GM19043 (cell line): ENCODE results near the gene TM9SF2.

Source experiments
- ATAC-seq: cut with Tn5 transposase; IDR thresholded peaks from one replicate; pipeline ENCODE4 v1.9.1; 2021; ENCODE audit warnings: low read depth; ENCODE audit not compliant: unreplicated experiment

Gene TM9SF2

DNA sequence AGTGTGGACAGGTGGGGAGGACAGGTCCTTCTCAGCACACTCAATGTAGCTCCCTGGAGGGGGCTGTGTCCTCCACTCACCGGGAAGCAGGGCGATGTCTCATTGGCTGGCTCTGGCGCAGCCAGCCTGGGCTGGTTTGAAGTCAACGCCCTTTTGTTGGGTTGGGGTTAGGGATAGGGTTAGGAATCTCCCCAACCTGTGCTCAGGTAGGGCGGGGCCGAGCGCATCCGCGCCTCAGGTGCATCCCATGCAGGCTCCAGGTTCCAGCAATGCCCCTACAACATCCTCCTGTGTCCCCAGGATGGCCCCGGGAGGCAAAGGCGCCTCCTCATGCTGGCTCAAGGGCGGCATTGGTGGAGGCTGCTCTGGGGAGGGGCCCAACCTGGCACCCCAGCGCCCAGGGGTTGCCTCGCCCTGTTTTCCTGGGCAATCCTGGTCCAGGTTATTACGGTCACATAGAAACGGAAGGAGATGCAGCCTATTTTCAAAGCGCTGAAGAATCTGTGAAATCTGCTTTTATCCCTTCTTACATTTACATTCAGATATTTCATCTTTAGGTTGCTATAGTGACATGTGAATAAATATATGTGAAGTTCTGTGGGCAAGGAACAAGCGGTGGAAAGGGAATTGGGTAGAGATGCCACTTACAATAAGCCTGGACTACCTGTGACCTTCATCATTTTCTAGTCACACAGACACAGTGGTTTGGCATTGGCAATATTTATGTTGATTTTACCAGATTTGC is 74.3 kb downstream of the TM9SF2 start:
- ATAC-seq = no peak

DNA sequence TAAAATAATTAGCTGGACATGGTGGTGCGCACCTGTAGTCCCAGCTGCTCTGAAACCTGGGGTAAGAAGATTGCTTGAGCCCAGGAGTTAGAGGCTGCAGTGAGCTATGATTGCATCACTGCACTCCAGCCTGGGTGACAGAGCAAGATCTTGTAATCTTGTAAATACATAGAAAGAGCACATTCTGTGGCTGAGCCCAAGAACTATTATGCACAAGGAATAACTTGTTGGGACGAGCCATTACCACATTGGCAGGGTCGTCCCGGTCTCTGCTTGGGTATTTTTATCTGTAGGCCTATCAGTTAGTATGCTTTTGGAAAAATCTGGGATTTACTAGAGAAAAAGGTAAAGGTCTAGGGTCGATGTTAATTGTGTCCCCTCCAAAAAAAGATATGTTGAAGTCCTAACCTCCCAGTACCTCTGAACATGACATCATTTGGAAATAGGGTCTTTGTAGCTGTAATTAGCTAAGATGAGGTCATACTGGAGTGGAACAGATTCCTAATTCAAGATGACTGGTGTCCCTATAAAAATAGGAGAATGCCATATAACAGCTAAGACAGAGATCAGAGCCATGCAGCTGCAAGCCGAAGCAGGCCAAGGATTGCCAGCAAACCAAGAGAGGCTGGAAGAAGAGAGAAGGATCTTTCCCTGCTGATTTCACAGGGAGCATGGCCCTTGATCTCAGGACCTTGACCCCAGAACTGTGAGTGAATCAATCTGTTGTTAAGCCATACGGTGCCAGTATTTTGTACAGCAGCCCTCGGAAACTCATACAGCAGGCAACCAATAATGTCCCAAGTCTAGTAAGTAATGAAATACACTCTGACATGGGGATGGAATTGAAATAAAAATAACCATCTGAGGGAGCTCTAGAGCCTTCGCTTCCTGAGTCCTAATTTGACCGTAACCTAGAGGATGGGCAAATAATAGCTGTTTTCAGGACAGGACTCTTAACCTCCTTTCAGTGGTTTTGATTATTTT is 77.0 kb downstream of the TM9SF2 start:
- ATAC-seq = no peak

DNA sequence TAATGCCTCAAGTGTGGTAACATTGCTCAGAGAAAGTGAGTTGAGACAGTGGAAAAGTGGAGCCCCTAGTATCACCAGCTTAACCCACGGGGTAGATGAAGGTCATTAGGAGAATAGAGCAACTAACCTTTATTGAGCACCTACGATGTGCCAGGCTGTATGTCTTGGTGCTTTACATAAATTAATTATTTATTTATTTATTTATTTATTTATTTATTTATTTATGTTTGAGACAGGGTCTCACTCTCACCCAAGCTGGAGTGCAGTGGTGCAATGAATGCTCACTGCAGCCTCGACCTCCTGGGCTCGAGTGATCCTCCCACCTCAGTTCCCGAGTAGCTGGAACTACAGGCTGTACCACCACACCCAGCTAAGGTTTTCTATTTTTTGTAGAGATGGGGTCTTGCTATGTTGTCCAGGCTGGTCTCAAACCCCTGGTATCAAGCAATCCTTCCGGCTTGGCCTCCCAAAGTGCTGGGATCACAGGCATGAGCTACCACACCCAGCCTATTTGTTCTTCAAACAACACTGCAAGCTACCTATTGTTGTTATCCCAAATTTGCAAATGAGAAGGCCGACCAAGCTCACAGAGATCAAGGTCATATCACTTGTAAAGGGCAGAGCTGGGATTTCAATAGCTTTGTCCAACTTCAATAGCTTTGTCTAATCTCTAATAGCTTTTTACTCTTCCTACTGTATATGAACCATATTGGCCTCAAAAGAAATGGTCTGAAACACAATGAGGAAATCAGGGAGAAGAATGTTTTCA is 79.4 kb downstream of the TM9SF2 start:
- no peak for ATAC-seq

DNA sequence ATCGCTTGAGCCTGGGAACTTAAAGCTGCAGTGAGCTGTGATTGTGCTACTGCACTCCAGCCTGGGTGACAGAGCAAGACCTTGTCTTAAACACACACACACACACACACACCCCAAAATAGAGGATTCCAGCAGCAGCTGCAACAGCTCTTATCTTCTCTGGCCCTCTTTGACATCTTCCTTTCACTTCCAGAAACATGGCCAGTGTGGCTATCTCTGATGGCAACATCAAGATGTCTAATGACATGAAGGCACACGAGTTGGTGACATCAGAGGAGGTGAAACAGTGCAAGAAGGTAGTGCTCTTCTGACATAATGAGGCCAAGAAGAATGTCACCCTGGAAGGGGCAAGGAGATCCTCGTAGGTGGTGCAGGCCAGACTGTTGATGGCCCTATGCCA is 81.2 kb downstream of the TM9SF2 start:
- no peak for ATAC-seq

DNA sequence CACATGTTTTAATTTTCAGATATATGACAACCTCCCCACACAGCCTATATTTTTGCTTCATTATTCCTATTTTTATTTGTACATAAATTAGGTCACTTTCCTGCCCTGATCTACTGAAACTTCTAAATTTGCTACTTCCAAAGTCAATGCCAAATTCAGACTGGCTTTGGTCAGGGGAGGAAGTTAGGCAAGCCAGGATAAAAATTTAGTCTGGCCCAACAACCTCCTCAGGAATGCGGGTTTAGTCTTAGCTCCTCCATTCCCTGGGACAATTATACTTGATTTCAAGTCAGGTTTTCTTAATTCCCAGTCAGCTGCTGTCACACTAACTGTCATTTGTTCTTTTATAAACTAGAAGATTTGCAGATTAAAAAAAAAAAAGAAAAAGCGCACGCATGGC is 84.3 kb downstream of the TM9SF2 start:
- no peak for ATAC-seq

DNA sequence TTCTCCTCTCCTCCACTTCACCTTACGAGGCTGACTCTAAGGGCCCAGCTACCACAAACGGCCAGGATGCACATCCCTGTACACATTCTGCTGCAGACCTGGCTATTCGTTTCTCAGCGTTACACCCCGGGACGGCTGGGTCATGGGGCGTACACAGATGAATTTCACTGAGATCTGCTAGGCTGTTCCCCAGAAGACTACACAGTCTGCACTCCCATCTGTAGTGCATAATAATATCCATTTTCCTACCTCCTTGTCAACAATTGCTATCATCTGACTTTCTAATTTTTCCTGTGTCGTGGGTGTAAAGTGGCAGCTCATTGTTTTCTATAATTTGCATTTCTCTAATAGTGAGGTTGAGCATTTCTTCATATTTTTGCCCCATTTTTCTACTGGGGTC is 85.7 kb downstream of the TM9SF2 start:
- no peak for ATAC-seq

DNA sequence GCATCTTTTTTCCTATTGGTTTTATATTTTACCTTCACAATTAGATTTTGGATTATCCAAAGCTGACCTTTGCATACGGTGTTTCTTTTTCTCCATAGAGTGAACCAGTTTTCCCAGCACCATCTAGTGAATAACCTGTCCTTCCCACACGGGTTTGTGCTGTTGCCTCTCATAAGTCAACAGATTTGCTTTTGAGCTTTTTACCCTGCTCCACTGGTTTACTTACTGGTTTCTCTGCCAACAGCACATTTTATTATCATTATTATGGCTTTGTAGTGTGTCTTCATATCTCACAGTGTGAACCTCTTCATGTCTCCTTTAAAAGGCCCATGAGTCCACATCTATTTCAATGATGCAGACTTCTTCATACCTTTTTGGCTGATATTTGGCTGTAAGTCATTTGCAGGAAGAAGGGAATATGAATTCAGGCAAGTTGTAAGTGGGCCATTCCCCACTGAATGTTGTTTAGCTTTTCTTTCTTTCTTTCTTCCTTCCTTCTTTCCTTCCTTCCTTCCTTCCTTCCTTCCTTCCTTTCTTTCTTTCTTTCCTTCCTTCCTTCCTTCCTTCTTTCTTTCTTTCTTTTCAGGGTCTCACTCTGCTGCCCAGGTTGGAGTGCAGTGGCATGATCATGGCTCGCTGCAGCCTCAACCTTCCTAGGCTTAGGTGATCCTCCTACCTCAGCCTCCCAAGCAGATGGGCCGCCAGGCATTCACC is 86.8 kb downstream of the TM9SF2 start:
- ATAC-seq = no peak

DNA sequence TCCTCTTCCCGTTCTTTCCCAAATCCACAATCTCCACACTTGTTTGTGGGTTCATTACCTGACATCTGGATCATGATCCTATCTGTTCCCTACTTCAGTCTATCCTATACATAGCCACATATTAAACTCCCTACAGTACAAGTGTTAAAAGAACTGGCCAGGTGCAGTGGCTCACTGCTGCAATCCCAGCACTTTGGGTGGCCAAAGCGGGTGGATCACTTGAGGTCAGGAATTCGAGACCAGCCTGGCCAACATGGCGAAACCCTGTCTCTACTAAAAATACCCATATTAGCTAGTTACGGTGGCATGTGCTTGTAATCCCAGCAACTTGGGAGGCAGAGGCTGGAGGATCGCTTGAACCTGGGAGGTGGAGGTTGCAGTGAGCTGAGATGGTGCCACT is 88.3 kb downstream of the TM9SF2 start:
- ATAC-seq = no peak

DNA sequence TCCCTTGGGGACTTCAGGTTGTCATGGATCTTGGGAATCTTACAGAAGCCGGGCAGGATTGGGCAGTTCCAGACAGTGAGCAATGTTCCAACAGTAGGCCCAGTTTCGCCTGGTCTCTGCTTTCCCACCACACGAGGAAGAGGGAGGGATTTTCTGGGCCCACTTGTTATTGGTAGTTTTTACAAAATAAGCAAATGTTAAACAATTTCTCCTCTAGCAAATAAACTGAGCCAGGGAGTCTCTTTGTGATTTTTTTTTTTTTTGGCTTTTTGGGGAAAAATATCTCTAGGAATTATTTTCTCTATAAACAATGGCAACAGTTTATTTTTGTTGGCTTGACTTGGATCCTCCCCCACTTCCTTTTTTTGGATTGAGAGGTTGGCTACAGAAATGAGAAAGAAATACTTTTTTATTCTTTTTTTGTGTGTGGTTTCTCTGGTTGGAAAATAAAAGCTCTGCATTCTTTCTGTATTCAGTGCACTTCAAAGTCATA is 89.3 kb downstream of the TM9SF2 start:
- ATAC-seq = no peak

DNA sequence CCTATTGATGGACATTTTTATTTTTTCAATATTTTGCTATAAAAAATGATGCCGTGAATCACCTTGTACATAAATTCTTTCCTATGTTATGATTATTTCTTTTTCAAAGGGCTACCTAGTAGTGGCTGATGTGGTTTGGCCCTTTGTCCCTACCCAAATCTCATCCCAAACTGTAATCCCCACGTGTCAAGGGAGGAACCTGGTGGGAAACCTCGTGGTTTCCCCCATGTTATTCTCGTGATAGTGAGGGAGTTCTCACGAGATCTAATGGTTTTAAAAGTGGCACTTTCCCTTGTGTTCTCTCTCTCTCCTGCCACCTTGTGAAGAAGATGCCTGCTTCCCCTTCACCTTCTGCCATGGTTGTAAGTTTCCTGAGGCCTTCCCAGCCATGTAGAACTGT is 94.9 kb downstream of the TM9SF2 start:
- ATAC-seq = no peak

DNA sequence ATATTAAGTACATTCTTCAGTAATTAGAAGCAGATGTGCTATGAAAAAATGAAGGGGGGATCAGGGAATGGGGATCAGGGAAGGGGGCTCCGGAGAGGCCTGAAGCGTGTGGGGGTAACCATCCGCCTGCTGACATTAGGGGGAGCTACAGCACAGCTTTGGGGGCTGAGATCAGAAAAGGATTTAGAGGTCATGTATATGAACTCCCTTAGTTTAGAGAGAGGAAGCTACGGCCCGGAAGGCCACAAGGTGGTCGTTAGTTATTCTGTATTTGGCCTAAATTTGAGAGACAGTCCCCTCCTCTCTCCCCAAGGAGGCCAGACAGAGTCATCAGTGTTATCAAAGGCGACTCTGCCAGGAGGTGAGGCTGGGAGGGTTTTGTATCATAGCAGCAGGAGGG is 99.0 kb downstream of the TM9SF2 start:
- ATAC-seq = no peak

DNA sequence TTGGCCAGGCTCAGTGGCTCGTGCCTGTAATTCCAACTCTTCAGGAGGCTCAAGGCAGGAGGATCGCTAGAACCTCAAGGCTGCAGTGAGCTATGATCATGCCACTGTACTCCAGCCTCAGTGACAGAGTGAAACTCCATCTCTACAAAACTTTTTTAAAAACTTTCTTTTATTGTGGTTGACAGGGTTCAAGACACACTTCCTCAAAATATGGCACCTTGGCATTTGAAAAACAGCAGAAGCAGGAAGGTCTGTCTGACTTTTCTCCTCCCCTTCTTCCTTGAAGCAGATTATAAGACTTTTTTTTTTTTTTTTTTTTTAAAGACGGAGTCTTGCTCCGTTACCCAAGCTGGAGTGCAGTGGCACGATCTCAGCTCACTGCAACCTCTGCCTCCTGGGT is 100.3 kb downstream of the TM9SF2 start:
- ATAC-seq = no peak

DNA sequence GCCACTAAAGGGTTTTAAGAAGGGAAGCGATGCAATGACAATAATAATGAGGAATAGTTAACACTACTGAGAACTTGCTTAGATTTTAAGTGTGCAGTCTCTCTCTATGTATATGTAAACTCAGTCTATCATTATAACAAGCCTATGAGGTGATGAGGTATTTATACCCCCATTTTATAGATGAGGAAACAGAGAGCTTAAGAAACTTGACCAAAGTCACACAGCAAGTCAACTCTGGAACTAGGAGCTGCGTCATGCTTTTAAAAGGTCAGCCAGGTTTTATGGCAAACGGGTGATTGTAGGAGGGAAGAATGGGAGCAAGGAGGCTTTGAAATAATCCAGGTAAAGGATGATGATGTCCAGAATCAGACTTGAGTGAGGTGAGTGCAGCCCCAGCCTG is 103.4 kb downstream of the TM9SF2 start:
- ATAC-seq = no peak

DNA sequence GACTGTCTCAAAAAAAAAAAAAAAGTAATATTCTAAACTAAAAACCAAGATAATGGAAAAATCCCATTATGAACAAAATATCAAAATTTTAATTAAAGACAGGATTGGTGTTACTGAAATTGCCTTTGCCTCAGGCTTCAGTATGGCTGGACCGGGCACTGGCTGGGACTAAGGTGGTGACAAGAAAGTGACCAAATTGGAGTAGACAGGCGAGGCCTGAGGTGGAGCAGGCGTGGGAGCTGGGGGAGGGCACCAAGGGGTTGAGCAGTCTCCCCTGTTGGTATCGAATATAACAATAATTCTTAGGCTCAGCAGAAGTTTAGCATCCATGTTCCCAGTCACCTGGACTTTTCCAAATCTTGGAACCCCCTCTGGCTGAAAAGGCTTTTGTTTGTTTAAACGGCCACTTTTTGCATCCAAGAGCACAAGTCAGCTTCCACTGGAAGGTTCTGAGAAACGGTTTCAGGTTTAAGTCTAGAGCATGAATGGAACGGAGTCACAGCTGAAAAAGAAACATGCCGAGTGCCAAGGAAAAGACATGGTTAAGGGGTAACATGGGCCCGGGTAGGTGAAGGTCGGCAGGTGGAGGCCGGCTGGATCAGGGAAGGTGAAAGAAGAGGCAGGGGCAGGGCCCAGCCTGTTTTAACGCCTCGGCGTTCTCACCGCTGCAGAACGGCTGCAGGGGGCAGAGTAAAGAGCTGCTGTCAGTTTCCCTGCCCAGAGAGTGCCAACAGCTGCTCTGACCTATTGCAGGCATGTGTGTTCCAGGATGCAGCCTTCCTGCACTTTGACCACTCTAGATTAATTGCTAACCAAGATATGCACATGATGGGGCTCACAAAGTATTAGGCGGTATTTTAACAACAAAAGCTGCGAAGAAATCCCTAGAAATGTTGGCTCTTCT is 104.4 kb downstream of the TM9SF2 start:
- ATAC-seq = peak; percentile 51

DNA sequence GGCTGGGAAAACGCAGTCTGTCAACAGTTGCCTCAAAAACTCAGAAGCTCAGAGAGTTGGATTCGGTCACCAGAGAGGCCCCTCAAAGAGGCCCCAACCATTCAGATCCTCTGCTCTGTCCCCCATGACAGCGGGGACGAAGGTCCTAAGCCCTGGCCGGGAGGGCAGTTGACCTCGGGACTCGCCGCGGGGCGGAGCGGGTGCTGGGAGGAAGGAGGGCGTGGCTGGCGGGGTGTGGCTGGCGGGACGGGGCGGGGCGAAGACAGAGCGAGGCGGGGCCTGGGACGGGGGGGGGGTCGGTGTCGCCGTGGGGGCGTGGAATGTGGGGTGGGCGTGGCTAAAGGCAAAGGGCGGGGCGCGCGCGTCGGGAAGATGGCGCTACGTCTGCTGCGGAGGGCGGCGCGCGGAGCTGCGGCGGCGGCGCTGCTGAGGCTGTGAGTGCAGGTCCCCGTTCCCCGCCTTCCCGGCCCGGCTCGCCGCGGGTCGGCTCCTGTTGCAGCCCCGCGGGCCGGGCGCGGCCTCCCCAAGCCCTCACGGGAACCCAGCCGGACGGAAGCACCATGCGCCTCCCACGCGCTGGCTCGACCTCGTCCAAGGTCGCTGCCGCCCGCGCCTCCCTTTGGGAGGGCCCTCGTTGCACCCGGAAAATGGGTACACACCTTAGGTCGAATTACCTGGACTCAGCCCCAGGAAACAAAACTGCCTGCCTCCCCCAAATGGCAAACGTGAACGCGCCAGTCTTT is 105.2 kb downstream of the TM9SF2 start, which contains the start of gene CLYBL:
Gene CLYBL, plus strand, starts transcription at position 367 of the 743 bp plus-strand sequence.
- ATAC-seq = peak; percentile 68

DNA sequence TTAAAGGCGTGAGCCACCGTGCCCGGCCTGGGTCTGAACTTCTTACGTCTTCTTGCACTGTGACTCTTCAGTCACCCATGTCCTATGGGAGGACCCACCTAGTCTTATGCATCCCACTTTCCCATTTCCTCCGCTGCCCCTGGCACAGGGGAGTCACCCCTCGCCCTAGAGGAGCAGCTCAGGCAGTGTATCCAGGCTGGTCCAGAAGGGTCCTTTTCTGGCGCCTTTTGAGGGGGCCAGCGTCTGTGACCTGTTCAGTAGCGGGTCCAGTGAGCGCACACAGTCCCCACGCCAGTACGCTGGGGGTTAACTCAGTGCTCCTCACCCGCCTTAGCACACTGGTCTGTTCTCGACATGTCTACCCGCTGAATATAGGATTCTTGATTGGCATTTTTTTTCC is 107.1 kb downstream of the TM9SF2 start:
- no peak for ATAC-seq

DNA sequence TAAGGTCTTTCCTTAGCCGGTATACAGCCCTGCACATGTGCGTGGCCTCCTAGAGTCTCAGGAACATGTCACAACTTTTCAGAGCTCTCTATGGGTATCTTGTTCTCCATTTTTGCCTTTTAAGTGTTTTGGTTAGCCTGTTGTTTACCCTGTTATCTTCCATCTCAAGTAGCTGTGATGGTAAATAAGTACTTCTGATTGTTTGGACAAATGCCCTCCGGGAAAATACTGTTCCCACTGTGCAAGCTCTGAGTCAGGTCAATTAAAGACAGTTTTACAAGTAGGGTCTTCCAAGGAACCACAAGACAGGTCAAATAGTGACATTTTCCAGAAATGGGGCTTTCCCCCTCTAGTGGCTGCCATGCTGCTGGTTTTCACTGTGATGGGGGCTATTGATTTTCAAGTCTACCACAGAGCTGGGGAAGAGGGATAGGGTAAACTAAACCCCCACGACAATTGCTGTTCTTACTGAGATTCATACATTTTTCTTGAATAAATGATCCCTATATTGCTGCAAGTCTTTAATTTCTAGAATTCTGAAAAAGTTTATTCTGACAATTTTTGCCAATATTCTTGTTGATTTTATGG is 109.5 kb downstream of the TM9SF2 start:
- no peak for ATAC-seq
